Measurements from ENCODE around the gene MLXIP.

MLXIP gene

GRCh38 chr12:122183588-122183940, 105.0 kb downstream of the MLXIP start:
- DNase-seq (ENCODE audit: low read depth in 2 of 2) = no peak

- no peak for DNase-seq (ENCODE audit: low read depth in 2 of 2)
Measured at GRCh38 chr12:122184517-122184916, 106.0 kb downstream of the MLXIP start.

GRCh38 chr12:122185079-122185478, 106.5 kb downstream of the MLXIP start:
- no peak for DNase-seq (ENCODE audit: low read depth in 2 of 2)

- no peak for DNase-seq (ENCODE audit: low read depth in 2 of 2)
Measured at GRCh38 chr12:122185494-122186082, 107.0 kb downstream of the MLXIP start.

- DNase-seq (ENCODE audit: low read depth in 2 of 2) = no peak
Measured at GRCh38 chr12:122187466-122187865, 108.9 kb downstream of the MLXIP start.

- DNase-seq (ENCODE audit: low read depth in 2 of 2) = no peak
Measured at GRCh38 chr12:122189626-122190475, 111.3 kb downstream of the MLXIP start.

GRCh38 chr12:122190842-122191668, 112.5 kb downstream of the MLXIP start:
- DNase-seq (ENCODE audit: low read depth in 2 of 2) = peak; percentile 49 to 51

GRCh38 chr12:122192441-122192840, 113.9 kb downstream of the MLXIP start:
- DNase-seq (ENCODE audit: low read depth in 2 of 2) = no peak

GRCh38 chr12:122194804-122195203, 116.2 kb downstream of the MLXIP start:
- no peak for DNase-seq (ENCODE audit: low read depth in 2 of 2)

- DNase-seq (ENCODE audit: low read depth in 2 of 2) = no peak
Measured at GRCh38 chr12:122195405-122195804, 116.8 kb downstream of the MLXIP start.
